DND-41 (cell line): ENCODE measurements around the gene ARHGAP1.

ENCODE experiments used
- CTCF ChIP-seq: IDR thresholded peaks from 2 replicates; pipeline ENCODE4 v1.5.1; 2012; ENCODE audit warnings: borderline replicate concordance, low read length, moderate library complexity, mild to moderate bottlenecking; ENCODE audit not compliant: poor library complexity, severe bottlenecking; ENCODE audit errors: extremely low read depth
- EZH2 ChIP-seq: IDR thresholded peaks from 3 replicates; pipeline ENCODE4 v1.6.1; 2012; ENCODE audit warnings: borderline replicate concordance, low read depth, mild to moderate bottlenecking, moderate library complexity, low read length, inconsistent platforms; ENCODE audit not compliant: severe bottlenecking

- no peak for TF ChIP-seq CTCF
- TF ChIP-seq EZH2: no peak
Measured at GRCh38 chr11:46628961-46629360, 71.5 kb downstream of the ARHGAP1 start.
